Activated B cell treated with CpG ODN at 0.5 μM for 24 hours (primary cell): ENCODE measurements around the gene TPCN1. TPM values are rescaled to one million over a fixed set of nuclear protein-coding genes. Genes with fewer than 3 reads are reported as not detected.

ENCODE experiments used
- ATAC-seq: fragments of 200-7000 bp; cut with Tn5 transposase; one replicate; pipeline ENCODE4 v1.10.0; 2021; ENCODE audit warnings: low read depth, mild to moderate bottlenecking, moderate library complexity
- CTCF ChIA-PET: fragments of 350-600 bp; sonication (Branson Sonifier 250); formaldehyde crosslinking; loops from one replicate; lab custom pipeline; 2021; ENCODE audit warnings: antibody characterized with exemption; lab: Charles Lee
- POLR2A ChIA-PET: fragments of 350-600 bp; sonication (Branson Sonifier 250); formaldehyde crosslinking; loops from one replicate; lab custom pipeline; 2021; ENCODE audit warnings: antibody characterized with exemption; lab: Charles Lee
- DNase-seq: peaks from one replicate; pipeline ENCODE4 v3.0.0; 2022
- H3K27ac Mint-ChIP-seq: one replicate; pipeline ENCODE4 v1.8.0; 2020; ENCODE audit warnings: mixed read lengths
- H3K27me3 Mint-ChIP-seq: one replicate; pipeline ENCODE4 v1.8.0; 2021; ENCODE audit warnings: mixed read lengths
- H3K36me3 Mint-ChIP-seq: one replicate; pipeline ENCODE4 v1.8.0; 2021; ENCODE audit warnings: low read depth, mixed read lengths
- H3K4me1 Mint-ChIP-seq: one replicate; pipeline ENCODE4 v1.8.0; 2021; ENCODE audit warnings: mixed read lengths
- H3K4me3 Mint-ChIP-seq: one replicate; pipeline ENCODE4 v1.8.0; 2020; ENCODE audit warnings: mild to moderate bottlenecking, mixed read lengths
- H3K9me3 Mint-ChIP-seq: one replicate; pipeline ENCODE4 v1.8.0; 2020; ENCODE audit warnings: mixed read lengths
- intact Hi-C: fragments of 100-400 bp; cut with micrococcal nuclease; formaldehyde crosslinking; loops from one replicate; pipeline ENCODE4 v1.15.1; 2024
- total RNA-seq: library from RNA; stranded (reverse); gene quantifications from 2 replicates; pipeline ENCODE4 v1.2.3, GENCODE V29; 2022
- TF ChIP-seq, protein P1 (sequence below): fragments of 200-600 bp; IDR thresholded peaks from one replicate; pipeline ENCODE4 v1.8.0; 2022; ENCODE audit warnings: antibody characterized with exemption, mild to moderate bottlenecking

TPCN1 gene
- total RNA-seq, 1 donor from 2014 or later = 126 TPM

DNA sequence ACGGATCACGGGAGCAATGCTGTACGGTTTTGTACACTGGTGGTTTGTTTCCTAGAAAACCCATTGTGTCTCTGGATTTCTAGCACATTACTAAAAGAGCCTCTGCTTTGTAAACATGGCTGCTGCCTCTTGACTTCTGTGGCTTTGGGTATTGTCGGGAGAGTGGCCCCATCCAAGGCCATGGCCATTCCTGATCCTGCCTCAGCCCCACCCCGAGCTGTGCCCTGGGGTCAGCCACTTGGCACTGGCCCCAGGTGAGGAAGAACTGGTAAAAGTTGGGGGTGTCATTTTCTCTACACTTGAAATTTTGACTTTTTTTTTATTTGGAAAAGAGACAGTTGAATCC is 77.2 kb downstream of the TPCN1 start:
- ATAC-seq (no peak), DNase-seq (no peak)
- ChIA-PET POLR2A (no interaction called here), CTCF (no interaction called here)
- Mint-ChIP-seq H3K27ac (no peak overlapping the region), H3K9me3 (no peaks in the 10 kb centered on the region), H3K4me3 (no peak overlapping the region), H3K36me3 (peaks cover 45% of the 10 kb centered on the region), H3K27me3 (no peaks in the 10 kb centered on the region), H3K4me1 (peaks cover 22% of the 10 kb centered on the region)
- TF ChIP-seq, protein P1, sequence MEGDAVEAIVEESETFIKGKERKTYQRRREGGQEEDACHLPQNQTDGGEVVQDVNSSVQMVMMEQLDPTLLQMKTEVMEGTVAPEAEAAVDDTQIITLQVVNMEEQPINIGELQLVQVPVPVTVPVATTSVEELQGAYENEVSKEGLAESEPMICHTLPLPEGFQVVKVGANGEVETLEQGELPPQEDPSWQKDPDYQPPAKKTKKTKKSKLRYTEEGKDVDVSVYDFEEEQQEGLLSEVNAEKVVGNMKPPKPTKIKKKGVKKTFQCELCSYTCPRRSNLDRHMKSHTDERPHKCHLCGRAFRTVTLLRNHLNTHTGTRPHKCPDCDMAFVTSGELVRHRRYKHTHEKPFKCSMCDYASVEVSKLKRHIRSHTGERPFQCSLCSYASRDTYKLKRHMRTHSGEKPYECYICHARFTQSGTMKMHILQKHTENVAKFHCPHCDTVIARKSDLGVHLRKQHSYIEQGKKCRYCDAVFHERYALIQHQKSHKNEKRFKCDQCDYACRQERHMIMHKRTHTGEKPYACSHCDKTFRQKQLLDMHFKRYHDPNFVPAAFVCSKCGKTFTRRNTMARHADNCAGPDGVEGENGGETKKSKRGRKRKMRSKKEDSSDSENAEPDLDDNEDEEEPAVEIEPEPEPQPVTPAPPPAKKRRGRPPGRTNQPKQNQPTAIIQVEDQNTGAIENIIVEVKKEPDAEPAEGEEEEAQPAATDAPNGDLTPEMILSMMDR = no peak
- intact Hi-C loops = no loop called here

DNA sequence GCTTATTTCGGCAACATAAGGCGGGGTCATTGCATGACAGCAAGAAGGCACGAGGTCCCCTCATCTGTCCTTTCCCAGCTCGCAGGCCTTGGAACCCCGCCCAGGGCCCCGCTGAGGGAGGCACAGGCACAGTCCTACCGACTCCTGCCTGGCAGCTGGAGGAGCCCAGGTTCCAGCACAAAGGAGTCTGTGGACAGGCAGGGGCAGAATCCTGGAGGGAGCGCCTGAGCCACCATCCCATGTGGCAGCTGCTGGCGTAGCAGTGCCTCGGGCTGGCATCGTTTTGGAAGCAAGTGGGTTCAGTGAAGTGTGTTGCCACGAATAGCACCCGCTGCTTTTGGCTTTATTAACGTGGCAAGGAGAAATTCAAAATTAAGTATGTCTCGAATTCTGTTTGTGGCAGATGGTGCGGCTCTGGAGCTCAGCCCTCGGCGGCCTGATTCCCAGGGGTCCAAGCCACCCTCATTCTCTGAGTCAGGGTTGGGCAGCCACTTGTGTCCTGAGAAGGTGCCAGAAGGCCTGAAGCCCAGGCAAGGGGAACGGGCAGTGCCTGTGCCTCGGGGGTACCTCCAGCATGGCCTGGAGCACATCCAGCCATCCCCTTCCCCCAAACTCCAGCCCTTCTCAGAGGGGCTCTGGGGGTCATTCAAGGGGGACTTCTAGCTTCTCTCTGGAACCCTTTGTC is 77.7 kb downstream of the TPCN1 start:
- intact Hi-C loops = no loop called here
- no peaks in the 10 kb centered on the region for H3K27me3 Mint-ChIP-seq
- TF ChIP-seq, protein P1 = no peak
- CTCF ChIA-PET = no interaction called here
- H3K9me3 Mint-ChIP-seq = no peaks in the 10 kb centered on the region
- H3K4me1 Mint-ChIP-seq = peaks cover 24% of the 10 kb centered on the region
- H3K36me3 Mint-ChIP-seq = peaks cover 40% of the 10 kb centered on the region
- H3K27ac Mint-ChIP-seq = peak overlapping the region; percentile 56
- ATAC-seq = peak; percentile 58
- POLR2A ChIA-PET = no interaction called here
- no peak overlapping the region for H3K4me3 Mint-ChIP-seq
- no peak for DNase-seq

DNA sequence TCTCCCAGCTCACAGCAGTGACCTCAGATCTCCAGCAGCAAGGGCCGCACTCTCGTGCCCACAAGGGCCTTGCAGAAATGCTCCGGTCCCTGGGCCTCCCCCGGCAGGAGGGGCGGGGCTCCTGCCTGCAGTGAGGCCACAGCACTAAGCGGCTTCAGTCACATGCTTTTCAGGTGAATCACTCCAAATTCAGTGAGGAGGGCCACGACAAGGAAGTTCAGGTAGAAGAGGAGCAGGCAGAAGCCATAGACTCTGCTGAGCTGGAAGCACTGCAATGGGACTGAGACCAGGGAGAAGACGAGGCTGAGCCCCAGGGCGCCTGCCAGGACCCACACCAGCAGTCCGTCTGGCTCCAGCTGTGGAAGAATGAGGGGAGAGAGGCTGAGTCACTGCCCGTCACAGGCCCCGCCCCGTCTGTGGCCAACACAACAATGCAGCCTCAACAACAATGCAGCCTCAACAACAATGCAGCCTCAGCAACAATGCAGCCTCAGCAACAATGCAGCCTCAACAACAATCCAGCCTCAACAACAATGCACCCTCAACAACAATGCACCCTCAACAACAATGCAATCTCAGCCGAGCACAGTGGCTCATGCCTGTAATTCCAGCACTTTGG is 78.5 kb downstream of the TPCN1 start:
- TF ChIP-seq, protein P1 = no peak
- no peaks in the 10 kb centered on the region for H3K9me3 Mint-ChIP-seq
- ChIA-PET CTCF (no interaction called here), POLR2A (interaction anchor here (0.6 kb wide), 1 partner anchor 55 kb away, joined by 3 read pairs; no protein-coding TSS in a partner anchor)
- no peak overlapping the region for H3K27ac Mint-ChIP-seq
- peaks cover 34% of the 10 kb centered on the region for H3K36me3 Mint-ChIP-seq
- H3K4me3 Mint-ChIP-seq = no peak overlapping the region
- peaks cover 24% of the 10 kb centered on the region for H3K4me1 Mint-ChIP-seq
- intact Hi-C loops = no loop called here
- H3K27me3 Mint-ChIP-seq = no peaks in the 10 kb centered on the region
- DNase-seq = no peak
- ATAC-seq = no peak

DNA sequence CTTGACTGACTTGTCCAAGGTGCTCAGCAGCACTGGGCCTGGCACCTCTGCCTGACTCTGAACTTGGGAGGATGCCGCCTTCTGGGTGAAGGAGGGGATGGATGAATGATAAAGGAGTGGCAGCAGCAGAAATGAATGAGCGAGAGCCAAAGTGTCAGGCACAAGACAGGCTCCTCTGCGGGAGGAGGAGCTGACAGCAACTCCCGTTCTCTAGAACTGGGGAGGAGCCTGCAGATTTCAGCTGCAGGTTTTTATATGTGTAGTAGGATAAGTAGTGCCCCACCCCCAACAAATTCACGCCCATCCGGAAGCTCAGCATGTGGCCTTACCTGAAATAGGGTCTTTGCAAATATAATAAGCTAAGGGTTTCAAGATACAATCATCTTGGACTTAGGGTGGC is 80.5 kb downstream of the TPCN1 start:
- CTCF ChIA-PET = interaction anchor here (0.6 kb wide), 1 partner anchor 183 kb away, joined by 3 read pairs; no protein-coding TSS in a partner anchor
- intact Hi-C loops = no loop called here
- H3K4me3 Mint-ChIP-seq = no peak overlapping the region
- no peak for ATAC-seq
- no peak for DNase-seq
- TF ChIP-seq, protein P1 = no peak
- no peak overlapping the region for H3K27ac Mint-ChIP-seq
- H3K9me3 Mint-ChIP-seq = no peaks in the 10 kb centered on the region
- POLR2A ChIA-PET = no interaction called here
- H3K4me1 Mint-ChIP-seq = peaks cover 24% of the 10 kb centered on the region
- H3K36me3 Mint-ChIP-seq = peaks cover 25% of the 10 kb centered on the region
- no peaks in the 10 kb centered on the region for H3K27me3 Mint-ChIP-seq

DNA sequence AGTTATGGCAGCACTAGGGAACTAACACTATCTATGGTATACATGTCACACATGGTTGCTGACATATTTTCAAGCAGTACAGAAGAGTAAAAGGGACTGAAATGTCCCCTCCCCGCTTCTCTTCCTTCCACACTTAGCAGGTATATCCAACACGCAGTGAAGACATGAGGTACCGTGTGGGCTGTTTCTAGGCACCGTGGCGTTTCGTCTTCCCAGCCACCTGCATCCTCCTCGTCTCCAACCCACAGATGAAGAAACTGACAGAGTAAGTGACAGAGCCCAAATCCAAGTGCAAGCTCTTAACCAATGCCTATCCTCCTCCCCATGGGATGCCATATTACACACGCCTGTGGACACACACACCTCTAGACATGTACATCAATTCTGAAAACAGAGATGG is 81.2 kb downstream of the TPCN1 start:
- no peak for ATAC-seq
- Mint-ChIP-seq H3K27me3 (no peaks in the 10 kb centered on the region), H3K4me3 (no peak overlapping the region), H3K27ac (no peak overlapping the region), H3K36me3 (peaks cover 26% of the 10 kb centered on the region), H3K9me3 (no peaks in the 10 kb centered on the region), H3K4me1 (peaks cover 24% of the 10 kb centered on the region)
- no peak for DNase-seq
- CTCF ChIA-PET = no interaction called here
- intact Hi-C loops = no loop called here
- TF ChIP-seq, protein P1 = no peak
- POLR2A ChIA-PET = no interaction called here
